ENCODE results near the gene RPP25. TPM values are rescaled to one million over a fixed set of nuclear protein-coding genes. Genes with fewer than 3 reads are reported as not detected.
"Not testable (repeated sequence)": the region's sequence is repeated elsewhere in the genome, so short reads cannot be mapped to it uniquely, and the experiment has no call there.

The RPP25 gene
- total RNA-seq, 4 donors from 2014 or later: 10.1 to 15.9 (median 13.0) TPM

GRCh38 chr15:74928771-74929198 is 27.8 kb downstream of the RPP25 start:
- peaks cover 0 to 2% (median 0%) of the 10 kb centered on the region in 4 donors for H3K4me1 ChIP-seq
- H3K4me3 ChIP-seq: no peak overlapping the region
- H3K36me3 ChIP-seq: peaks cover 0 to 70% (median 2%) of the 10 kb centered on the region in 3 donors
- no peaks in the 10 kb centered on the region for H3K27me3 ChIP-seq
- DNase-seq (ENCODE audit: low spot score in 2 of 2): no peak
- H3K27ac ChIP-seq: no peak overlapping the region
- no peaks in the 10 kb centered on the region for H3K9me3 ChIP-seq
- no peak for TF ChIP-seq EP300 (IDR thresholded peaks at IDR 0.05)
- WGBS, 2 donors: 94 to 97% methylated on average over 5 of the region's 5 CpGs

GRCh38 chr15:74924525-74924924 is 32.0 kb downstream of the RPP25 start:
- peaks cover 2 to 100% (median 17%) of the 10 kb centered on the region in 3 donors for H3K36me3 ChIP-seq
- WGBS, 2 donors: 93 to 97% methylated on average over 3 of the region's 3 CpGs
- DNase-seq (ENCODE audit: low spot score in 2 of 2): no peak

GRCh38 chr15:74920456-74920855 is 36.1 kb downstream of the RPP25 start:
- no peaks in the 10 kb centered on the region for H3K4me1 ChIP-seq
- no peak overlapping the region for H3K4me3 ChIP-seq
- no peaks in the 10 kb centered on the region for H3K9me3 ChIP-seq
- WGBS, 2 donors: 74 to 92% methylated on average over 8 of the region's 8 CpGs
- DNase-seq (ENCODE audit: low spot score in 2 of 2): no peak
- H3K27me3 ChIP-seq: no peaks in the 10 kb centered on the region
- H3K27ac ChIP-seq: no peak overlapping the region
- H3K36me3 ChIP-seq: peaks cover 3 to 98% (median 22%) of the 10 kb centered on the region in 3 donors
- TF ChIP-seq POLR2A (IDR thresholded peaks at IDR 0.05) (no peak), EP300 (IDR thresholded peaks at IDR 0.05) (no peak), CTCF (IDR thresholded peaks at IDR 0.05) (no peak)

More at GRCh38 chr15:74924525-74924924, 32.0 kb downstream of the RPP25 start:
- no peaks in the 10 kb centered on the region for H3K27me3 ChIP-seq
- TF ChIP-seq EP300 (IDR thresholded peaks at IDR 0.05): no peak
- TF ChIP-seq POLR2A (IDR thresholded peaks at IDR 0.05): no peak
- TF ChIP-seq CTCF (IDR thresholded peaks at IDR 0.05): no peak
- H3K27ac ChIP-seq: no peak overlapping the region
- H3K9me3 ChIP-seq: no peaks in the 10 kb centered on the region
- H3K4me3 ChIP-seq: no peak overlapping the region
- no peaks in the 10 kb centered on the region for H3K4me1 ChIP-seq

GRCh38 chr15:74917676-74918075 is 38.9 kb downstream of the RPP25 start:
- DNase-seq (ENCODE audit: low spot score in 2 of 2): no peak
- 90 to 93% methylated on average over 6 of the region's 6 CpGs for WGBS, 2 donors
- Histone ChIP-seq H3K9me3 (no peaks in the 10 kb centered on the region), H3K27ac (no peak overlapping the region), H3K4me1 (no peaks in the 10 kb centered on the region), H3K36me3 (peaks cover 3 to 98% (median 19%) of the 10 kb centered on the region in 3 donors), H3K27me3 (no peaks in the 10 kb centered on the region), H3K4me3 (no peak overlapping the region)
- TF ChIP-seq CTCF (IDR thresholded peaks at IDR 0.05): no peak
- TF ChIP-seq EP300 (IDR thresholded peaks at IDR 0.05): no peak
- no peak for TF ChIP-seq POLR2A (IDR thresholded peaks at IDR 0.05)

GRCh38 chr15:74913799-74914198 is 42.8 kb downstream of the RPP25 start:
- H3K9me3 ChIP-seq; H3K4me3 ChIP-seq; H3K4me1 ChIP-seq; H3K27ac ChIP-seq; DNase-seq (ENCODE audit: low spot score in 2 of 2); H3K27me3 ChIP-seq: not testable (repeated sequence)
- 88 to 90% methylated on average over 8 of the region's 8 CpGs for WGBS, 2 donors
- peaks cover 3 to 71% (median 5%) of the 10 kb centered on the region in 3 donors for H3K36me3 ChIP-seq

GRCh38 chr15:74913041-74913440 is 43.5 kb downstream of the RPP25 start:
- H3K36me3 ChIP-seq: peaks cover 3 to 64% (median 5%) of the 10 kb centered on the region in 3 donors
- H3K4me1 ChIP-seq: no peaks in the 10 kb centered on the region
- no peaks in the 10 kb centered on the region for H3K9me3 ChIP-seq
- H3K27me3 ChIP-seq: no peaks in the 10 kb centered on the region
- whole genome bisulfite sequencing, 2 donors: 90 to 91% methylated on average over 9 of the region's 9 CpGs
- H3K4me3 ChIP-seq: no peak overlapping the region
- no peak overlapping the region for H3K27ac ChIP-seq
- TF ChIP-seq POLR2A (IDR thresholded peaks at IDR 0.05): no peak
- TF ChIP-seq CTCF (IDR thresholded peaks at IDR 0.05): no peak
- no peak for TF ChIP-seq EP300 (IDR thresholded peaks at IDR 0.05)
- no peak for DNase-seq (ENCODE audit: low spot score in 2 of 2)

Data from tibial nerve (tissue), 4 donors.